Stimulated activated CD4-positive, alpha-beta T cell treated with anti-CD3 and anti-CD28 coated beads, Interleukin-4, amount 100 ng/mL, for 1 hour (primary cell): ENCODE measurements around the gene CCDC112.
"Not testable (repeated sequence)": the region's sequence is repeated elsewhere in the genome, so short reads cannot be mapped to it uniquely, and the experiment has no call there.

ENCODE experiments used
- DNase-seq: peaks from one replicate; pipeline ENCODE4 v3.0.0-alpha.2; 2020

CCDC112 gene

GRCh38 chr5:115260248-115260647 is 36.2 kb downstream of the CCDC112 start:
- DNase-seq = no peak

GRCh38 chr5:115257981-115258380 is 38.5 kb downstream of the CCDC112 start:
- DNase-seq = no peak

- not testable (repeated sequence) for DNase-seq
These were observed 47.1 kb downstream of the CCDC112 start for GRCh38 chr5:115249379-115249778.

GRCh38 chr5:115246361-115246991 is 50.0 kb downstream of the CCDC112 start:
- no peak for DNase-seq

- DNase-seq = no peak
These were observed 53.0 kb downstream of the CCDC112 start for GRCh38 chr5:115243412-115243811.

- no peak for DNase-seq
These were observed 54.4 kb downstream of the CCDC112 start for GRCh38 chr5:115241881-115242642.

- DNase-seq = no peak
These were observed 59.4 kb downstream of the CCDC112 start for GRCh38 chr5:115237066-115237465.

- DNase-seq = no peak
These were observed 59.9 kb downstream of the CCDC112 start for GRCh38 chr5:115236599-115236998.

- DNase-seq = no peak
These were observed 64.9 kb downstream of the CCDC112 start for GRCh38 chr5:115231598-115231997.

GRCh38 chr5:115229606-115230005 is 66.8 kb downstream of the CCDC112 start:
- DNase-seq = no peak

GRCh38 chr5:115227281-115227680 is 69.2 kb downstream of the CCDC112 start:
- no peak for DNase-seq
